Uterus (tissue), 2 donors: ENCODE measurements around the gene EFHC2.

Experiments
- POLR2A ChIP-seq, 2 donors: fragments of 450-650 bp; IDR thresholded peaks; one replicate each; pipeline ENCODE4 v1.6.1; 2016; ENCODE audit warnings: antibody characterized with exemption in 2 of 2, mild to moderate bottlenecking in 1 of 2, moderate library complexity in 1 of 2
- TF ChIP-seq, protein P1 (sequence below), 4 experiments: fragments of 200-600 bp in 2 of 4; fragments of 450-650 bp in 2 of 4; sonication (generic) in 2 of 4; IDR thresholded peaks; one replicate each; pipeline ENCODE4 v1.5.1; 2016 to 2019; ENCODE audit warnings: antibody characterized with exemption in 4 of 4, mild to moderate bottlenecking in 2 of 4, moderate library complexity in 1 of 4

GRCh38 chrX:44332437-44332836 lies 11.0 kb downstream of the EFHC2 start:
- TF ChIP-seq POLR2A (IDR thresholded peaks at IDR 0.05): no peak
- TF ChIP-seq, protein P1, sequence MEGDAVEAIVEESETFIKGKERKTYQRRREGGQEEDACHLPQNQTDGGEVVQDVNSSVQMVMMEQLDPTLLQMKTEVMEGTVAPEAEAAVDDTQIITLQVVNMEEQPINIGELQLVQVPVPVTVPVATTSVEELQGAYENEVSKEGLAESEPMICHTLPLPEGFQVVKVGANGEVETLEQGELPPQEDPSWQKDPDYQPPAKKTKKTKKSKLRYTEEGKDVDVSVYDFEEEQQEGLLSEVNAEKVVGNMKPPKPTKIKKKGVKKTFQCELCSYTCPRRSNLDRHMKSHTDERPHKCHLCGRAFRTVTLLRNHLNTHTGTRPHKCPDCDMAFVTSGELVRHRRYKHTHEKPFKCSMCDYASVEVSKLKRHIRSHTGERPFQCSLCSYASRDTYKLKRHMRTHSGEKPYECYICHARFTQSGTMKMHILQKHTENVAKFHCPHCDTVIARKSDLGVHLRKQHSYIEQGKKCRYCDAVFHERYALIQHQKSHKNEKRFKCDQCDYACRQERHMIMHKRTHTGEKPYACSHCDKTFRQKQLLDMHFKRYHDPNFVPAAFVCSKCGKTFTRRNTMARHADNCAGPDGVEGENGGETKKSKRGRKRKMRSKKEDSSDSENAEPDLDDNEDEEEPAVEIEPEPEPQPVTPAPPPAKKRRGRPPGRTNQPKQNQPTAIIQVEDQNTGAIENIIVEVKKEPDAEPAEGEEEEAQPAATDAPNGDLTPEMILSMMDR (IDR thresholded peaks at IDR 0.05): no peak
